Testis (tissue), 3 donors: Measurements from ENCODE around the gene GCFC2. TPM values are rescaled to one million over a fixed set of nuclear protein-coding genes. Genes with fewer than 3 reads are reported as not detected.

Experiments used
- DNase-seq: peaks from one replicate; pipeline ENCODE4 v3.0.0-alpha.2; 2019
- H3K27ac ChIP-seq, 2 donors: fragments of 200-600 bp; sonication (generic); one replicate each; pipeline ENCODE4 v1.5.1; 2019
- H3K27me3 ChIP-seq: fragments of 200-600 bp; sonication (generic); one replicate; pipeline ENCODE4 v1.5.1; 2019
- H3K36me3 ChIP-seq: fragments of 200-600 bp; sonication (generic); one replicate; pipeline ENCODE4 v1.5.1; 2017; ENCODE audit warnings: low read depth; ENCODE audit errors: missing control alignments
- H3K4me1 ChIP-seq: fragments of 200-600 bp; sonication (generic); one replicate; pipeline ENCODE4 v1.5.1; 2019
- H3K4me3 ChIP-seq, 2 donors: fragments of 200-600 bp; sonication (generic); one replicate each; pipeline ENCODE4 v1.5.1; 2017 to 2019
- H3K9me3 ChIP-seq: fragments of 200-600 bp; sonication (generic); one replicate; pipeline ENCODE4 v1.5.1; 2017
- POLR2A ChIP-seq: fragments of 450-650 bp; IDR thresholded peaks from one replicate; pipeline ENCODE4 v1.6.1; 2017; ENCODE audit warnings: antibody characterized with exemption, mild to moderate bottlenecking, moderate library complexity
- WGBS, 2 donors: methylation state at CpG; one replicate each; pipeline ENCODE4 v1.1.5; 2018; 5-methylcytosine and 5-hydroxymethylcytosine counted together
- intact Hi-C: fragments of 100-400 bp; cut with DNase I; formaldehyde crosslinking; loops from one replicate; pipeline ENCODE4 v1.15.1; 2023; ENCODE audit warnings: low total_unique reads
- polyA plus RNA-seq: library from polyadenylated mRNA; stranded (reverse); fragments of 350-450 nt; fragmentation: Illumina TruSeq; extraction: RNeasy Lipid Tissue Mini Kit (QIAGEN cat#74804); gene quantifications from one replicate; pipeline ENCODE4 v1.2.3, GENCODE V29; 2014; ENCODE audit warnings: low read depth, low replicate concordance; ENCODE audit not compliant: insufficient read depth
- total RNA-seq, 2 donors: library from RNA; depleted of rRNA; stranded (reverse); fragments of >200 nt; gene quantifications; one replicate each; pipeline ENCODE4 v1.2.3, GENCODE V29; 2016
- TF ChIP-seq, protein P1 (sequence below), 3 experiments: fragments of 450-650 bp in 2 of 3; fragments of 200-600 bp in 1 of 3; sonication (generic) in 1 of 3; IDR thresholded peaks; one replicate each; pipeline ENCODE4 v1.5.1; 2016 to 2019; ENCODE audit warnings: antibody characterized with exemption in 3 of 3, mild to moderate bottlenecking in 2 of 3, moderate library complexity in 1 of 3

Gene GCFC2
- total and polyA plus RNA-seq, 3 donors from 2014 or later: 19.2 to 40.4 (median 33.0) TPM

DNA sequence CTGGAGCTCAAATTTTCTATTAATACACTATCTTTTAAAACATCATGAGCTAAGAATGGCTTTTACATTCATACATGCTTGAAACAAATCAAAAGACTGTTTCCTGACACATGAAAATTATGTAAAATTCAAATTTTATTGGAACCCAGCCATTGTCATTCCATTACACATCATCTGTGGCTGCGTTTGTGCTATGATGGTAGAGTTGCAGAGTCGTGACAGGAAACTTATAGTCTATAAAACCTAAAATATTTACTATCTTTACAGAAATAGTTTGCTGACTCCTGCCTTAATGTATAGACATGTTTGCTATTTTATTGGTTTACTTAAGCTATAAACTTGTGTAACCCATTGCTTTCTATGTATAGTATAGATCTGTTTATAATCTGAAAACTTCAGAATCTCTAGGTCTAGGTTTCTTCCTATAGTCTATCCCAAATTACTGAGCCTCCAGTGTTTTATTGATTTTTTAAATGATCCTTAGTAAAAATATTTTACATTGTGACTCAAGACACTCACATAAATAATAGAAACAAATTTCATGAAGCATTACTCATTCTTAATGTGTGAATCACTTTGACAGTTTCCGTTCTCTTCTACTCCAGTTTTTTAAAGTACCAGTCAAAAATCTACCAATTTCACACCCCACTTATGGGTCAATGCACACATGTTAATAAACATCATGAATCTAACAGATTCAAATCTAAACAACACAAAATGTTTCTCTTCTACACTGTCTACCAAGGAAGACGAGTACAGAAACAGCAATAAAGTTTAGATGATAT, 90.6 kb downstream of the GCFC2 start:
- TF ChIP-seq POLR2A: no peak
- TF ChIP-seq, protein P1, sequence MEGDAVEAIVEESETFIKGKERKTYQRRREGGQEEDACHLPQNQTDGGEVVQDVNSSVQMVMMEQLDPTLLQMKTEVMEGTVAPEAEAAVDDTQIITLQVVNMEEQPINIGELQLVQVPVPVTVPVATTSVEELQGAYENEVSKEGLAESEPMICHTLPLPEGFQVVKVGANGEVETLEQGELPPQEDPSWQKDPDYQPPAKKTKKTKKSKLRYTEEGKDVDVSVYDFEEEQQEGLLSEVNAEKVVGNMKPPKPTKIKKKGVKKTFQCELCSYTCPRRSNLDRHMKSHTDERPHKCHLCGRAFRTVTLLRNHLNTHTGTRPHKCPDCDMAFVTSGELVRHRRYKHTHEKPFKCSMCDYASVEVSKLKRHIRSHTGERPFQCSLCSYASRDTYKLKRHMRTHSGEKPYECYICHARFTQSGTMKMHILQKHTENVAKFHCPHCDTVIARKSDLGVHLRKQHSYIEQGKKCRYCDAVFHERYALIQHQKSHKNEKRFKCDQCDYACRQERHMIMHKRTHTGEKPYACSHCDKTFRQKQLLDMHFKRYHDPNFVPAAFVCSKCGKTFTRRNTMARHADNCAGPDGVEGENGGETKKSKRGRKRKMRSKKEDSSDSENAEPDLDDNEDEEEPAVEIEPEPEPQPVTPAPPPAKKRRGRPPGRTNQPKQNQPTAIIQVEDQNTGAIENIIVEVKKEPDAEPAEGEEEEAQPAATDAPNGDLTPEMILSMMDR (IDR thresholded peaks at IDR 0.05): no peak
- H3K36me3 ChIP-seq: no peaks in the 10 kb centered on the region
- intact Hi-C loops: no loop called here
- no peaks in the 10 kb centered on the region for H3K9me3 ChIP-seq
- WGBS, 2 donors: 93 to 94% methylated on average over 4 of the region's 4 CpGs
- no peak overlapping the region for H3K4me3 ChIP-seq
- H3K27ac ChIP-seq: no peak overlapping the region
- no peaks in the 10 kb centered on the region for H3K27me3 ChIP-seq
- no peak for DNase-seq
- no peaks in the 10 kb centered on the region for H3K4me1 ChIP-seq

DNA sequence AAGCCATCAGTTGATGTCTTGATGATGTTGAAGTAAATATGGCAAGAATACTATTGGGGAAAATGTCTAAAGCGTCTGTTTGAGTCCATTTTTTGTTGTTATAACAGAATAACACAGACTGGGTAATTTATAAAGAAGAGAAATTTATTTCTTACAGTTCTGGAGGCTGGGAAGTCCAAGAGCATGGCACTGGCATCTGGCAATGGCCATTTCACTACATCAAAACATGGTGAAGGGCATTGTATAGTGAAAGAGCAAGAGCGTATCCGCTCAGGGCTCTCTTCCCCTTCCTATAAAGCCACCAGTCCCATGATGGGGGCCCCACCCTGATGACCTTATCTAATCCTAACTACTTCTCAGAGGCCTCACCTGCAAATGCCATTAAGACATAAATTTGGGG, 93.8 kb downstream of the GCFC2 start:
- TF ChIP-seq POLR2A: no peak
- TF ChIP-seq, protein P1 (IDR thresholded peaks at IDR 0.05): no peak
- no peak for DNase-seq

DNA sequence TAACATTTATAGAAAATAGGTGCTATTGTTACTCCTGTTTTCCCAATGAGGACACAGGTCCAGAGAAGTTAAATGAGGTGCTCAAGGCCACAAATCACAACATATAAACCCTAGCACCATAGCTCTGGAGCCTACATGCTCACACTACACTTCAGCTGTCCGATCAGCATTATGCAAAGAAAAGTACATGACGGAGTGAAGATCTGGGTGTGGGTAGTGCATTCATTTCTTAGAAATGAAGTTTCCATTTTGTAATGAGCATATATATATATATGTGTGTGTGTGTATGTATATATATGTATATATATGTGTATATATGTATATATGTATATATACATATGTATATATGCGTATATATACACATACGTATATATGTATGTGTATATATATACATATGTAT, 94.3 kb downstream of the GCFC2 start:
- no peak overlapping the region for H3K27ac ChIP-seq
- intact Hi-C loops: no loop called here
- no peak overlapping the region for H3K4me3 ChIP-seq
- no peaks in the 10 kb centered on the region for H3K9me3 ChIP-seq
- WGBS, 2 donors: 96 to 97% methylated on average over 4 of the region's 4 CpGs
- H3K4me1 ChIP-seq: no peaks in the 10 kb centered on the region
- no peaks in the 10 kb centered on the region for H3K36me3 ChIP-seq
- TF ChIP-seq, protein P1 (IDR thresholded peaks at IDR 0.05): no peak
- no peak for TF ChIP-seq POLR2A
- H3K27me3 ChIP-seq: no peaks in the 10 kb centered on the region
- no peak for DNase-seq

More for the DNA sequence above, 93.8 kb downstream of the GCFC2 start:
- Histone ChIP-seq H3K4me1 (no peaks in the 10 kb centered on the region), H3K27ac (no peak overlapping the region), H3K36me3 (no peaks in the 10 kb centered on the region), H3K27me3 (no peaks in the 10 kb centered on the region), H3K4me3 (no peak overlapping the region), H3K9me3 (no peaks in the 10 kb centered on the region)
- WGBS, 2 donors: 91 to 93% methylated on average over 3 of the region's 3 CpGs
- intact Hi-C loops: no loop called here

DNA sequence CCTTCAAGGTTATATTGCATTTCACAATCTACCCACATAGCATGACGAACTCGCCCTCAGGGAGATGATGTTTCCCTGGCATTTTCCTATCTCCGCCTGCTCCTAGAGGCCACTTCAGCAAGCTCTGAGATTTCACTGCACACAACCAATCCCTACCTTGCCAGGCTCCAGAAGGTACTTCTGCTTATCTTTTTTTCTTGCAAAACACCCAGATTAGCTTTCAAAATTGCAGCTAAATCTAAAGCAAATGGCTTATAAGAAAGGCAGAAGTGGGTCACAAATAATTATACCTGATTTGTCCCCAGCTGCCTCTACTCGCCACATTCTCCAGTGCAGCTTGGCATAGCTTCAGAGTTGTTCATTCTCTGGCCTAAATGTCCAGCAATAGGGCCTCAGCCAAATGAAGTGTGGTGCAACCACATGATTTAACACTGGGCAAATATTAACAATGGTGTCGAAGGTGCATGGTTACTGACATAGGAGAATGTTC, 96.5 kb downstream of the GCFC2 start:
- Histone ChIP-seq H3K27ac (no peak overlapping the region), H3K4me1 (no peaks in the 10 kb centered on the region), H3K9me3 (no peaks in the 10 kb centered on the region), H3K4me3 (no peak overlapping the region), H3K27me3 (no peaks in the 10 kb centered on the region), H3K36me3 (no peaks in the 10 kb centered on the region)
- WGBS, 2 donors: 90 to 98% methylated on average over 5 of the region's 5 CpGs
- DNase-seq: no peak
- intact Hi-C loops: no loop called here
- no peak for TF ChIP-seq POLR2A
- TF ChIP-seq, protein P1 (IDR thresholded peaks at IDR 0.05): no peak

DNA sequence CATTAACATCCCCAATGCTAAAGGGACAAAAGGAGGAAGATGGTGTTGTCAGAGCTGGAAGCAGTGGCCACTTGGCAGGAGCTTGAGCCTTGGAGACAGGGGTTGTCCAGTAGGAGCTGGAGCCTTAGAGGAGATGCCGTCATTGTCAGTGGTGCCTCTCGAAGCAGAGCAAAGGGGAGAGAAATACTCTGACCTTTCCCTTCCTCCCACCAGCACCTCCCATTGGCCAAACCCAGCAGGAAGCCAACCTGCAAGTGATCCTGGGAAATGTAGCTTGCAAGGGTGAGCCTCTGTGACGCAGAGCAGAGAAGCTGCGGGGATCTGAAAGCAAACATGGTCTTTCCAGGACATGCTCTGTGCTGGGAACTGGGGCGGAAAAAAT, 97.9 kb downstream of the GCFC2 start:
- no peak overlapping the region for H3K4me3 ChIP-seq
- peaks cover 9% of the 10 kb centered on the region for H3K4me1 ChIP-seq
- H3K36me3 ChIP-seq: no peaks in the 10 kb centered on the region
- no peaks in the 10 kb centered on the region for H3K9me3 ChIP-seq
- intact Hi-C loops: no loop called here
- DNase-seq: no peak
- no peak overlapping the region for H3K27ac ChIP-seq
- no peak for TF ChIP-seq POLR2A
- TF ChIP-seq, protein P1 (IDR thresholded peaks at IDR 0.05): no peak
- 83 to 88% methylated on average over 5 of the region's 5 CpGs for WGBS, 2 donors
- H3K27me3 ChIP-seq: no peaks in the 10 kb centered on the region
